ENCODE data around the gene SPRR2A.
"Not testable (repeated sequence)": the region's sequence is repeated elsewhere in the genome, so short reads cannot be mapped to it uniquely, and the experiment has no call there.

The SPRR2A gene

DNA sequence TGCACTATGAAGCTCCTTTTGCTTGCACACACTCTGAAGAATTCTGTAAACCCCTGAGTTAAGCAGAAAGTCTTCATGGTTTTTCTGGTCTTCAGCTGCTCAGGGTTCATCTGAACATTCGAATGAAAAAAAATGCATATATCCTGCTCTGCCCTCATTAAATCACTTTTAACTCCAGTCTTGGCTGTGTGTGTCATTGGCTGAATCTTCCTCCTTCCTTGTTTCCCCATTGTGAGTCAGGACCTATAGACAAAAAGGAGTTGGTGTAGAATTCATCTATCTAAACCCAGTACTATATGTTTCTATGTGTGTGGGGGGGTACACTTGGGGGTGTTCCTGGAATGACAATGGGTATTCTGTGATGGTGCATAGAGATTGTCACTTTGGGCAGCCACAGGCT, 32.9 kb downstream of the SPRR2A start:
- no peak for DNase-seq

DNA sequence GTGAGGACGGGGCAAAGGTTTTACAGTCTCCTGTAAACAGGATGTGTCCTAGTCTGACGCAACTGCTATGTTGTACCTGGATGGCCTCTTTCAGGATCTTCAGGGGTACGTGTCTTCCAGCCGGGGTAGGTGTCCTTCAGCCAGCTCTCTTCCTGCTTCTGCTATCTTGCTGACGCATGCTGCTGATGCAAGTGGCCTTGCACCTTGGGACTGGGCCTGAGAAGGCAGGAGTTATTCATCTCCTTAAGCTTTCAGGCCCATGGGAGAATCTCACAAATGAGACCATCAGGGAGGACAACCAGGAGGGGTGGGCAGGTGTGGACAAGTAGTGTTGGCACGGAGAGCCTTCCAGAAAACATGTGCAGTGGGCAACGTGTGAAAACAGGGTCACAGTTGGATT, 34.2 kb downstream of the SPRR2A start:
- no peak for DNase-seq

DNA sequence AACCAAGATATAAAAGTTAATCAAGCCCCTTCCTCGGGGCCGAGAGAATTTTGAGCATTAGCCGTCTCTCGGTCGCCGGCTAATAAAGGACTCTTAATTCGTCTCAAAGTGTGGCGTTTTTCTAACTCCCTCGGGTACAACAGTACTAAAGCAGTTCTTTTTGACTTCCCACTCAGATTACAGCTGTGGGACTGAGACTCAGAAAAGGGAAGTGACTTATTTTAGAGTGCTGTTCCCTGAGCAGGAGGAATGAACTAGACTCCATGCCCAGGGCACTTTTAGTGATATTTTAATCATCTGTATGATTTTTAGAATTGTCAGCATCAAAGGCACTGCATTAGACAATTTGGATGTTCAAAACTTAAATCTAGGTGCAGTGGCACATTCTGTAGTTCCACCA, 35.0 kb downstream of the SPRR2A start:
- not testable (repeated sequence) for DNase-seq

DNA sequence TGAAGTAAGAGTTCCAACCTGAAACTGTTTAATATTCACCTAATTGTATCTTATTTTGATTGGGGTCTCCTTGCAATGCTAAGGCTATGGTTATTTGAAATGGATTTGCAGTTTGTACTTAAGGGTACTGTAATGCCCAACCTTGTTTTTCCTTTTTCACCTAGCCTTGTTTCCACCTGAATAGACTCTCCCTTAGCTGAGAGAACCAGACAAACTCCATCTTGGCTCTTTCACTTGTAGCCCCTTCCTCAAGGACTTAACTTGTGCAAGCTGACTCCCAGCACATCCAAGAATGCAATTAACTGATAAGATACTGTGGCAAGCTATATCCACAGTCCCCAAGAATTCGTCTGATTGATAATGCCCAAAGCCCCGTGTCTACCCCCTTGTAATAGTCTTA, 35.5 kb downstream of the SPRR2A start:
- DNase-seq: not testable (repeated sequence)

DNA sequence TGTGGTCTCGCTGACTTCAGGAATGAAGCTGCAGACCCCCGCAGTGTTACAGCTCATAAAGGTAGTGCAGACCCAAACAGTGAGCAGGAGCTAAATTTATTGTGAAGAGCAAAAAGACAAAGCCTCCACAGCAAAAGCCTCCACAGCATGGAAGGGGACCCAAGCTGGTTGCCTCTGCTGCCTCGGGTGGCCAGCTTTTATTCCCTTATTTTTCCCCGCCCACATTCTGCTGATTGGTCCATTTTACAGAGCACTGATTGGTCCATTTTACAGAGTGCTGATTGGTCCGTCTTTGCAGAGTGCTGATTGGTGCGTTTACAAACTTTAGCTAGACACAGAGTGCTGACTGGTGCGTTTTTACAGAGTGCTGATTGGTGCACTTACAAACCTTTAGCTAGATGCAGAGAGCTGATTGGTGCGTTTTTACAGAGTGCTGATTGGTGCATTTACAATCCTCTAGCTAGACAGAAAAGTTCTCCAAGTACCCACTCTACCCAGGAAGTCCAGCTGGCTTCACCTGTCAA, 46.0 kb downstream of the SPRR2A start:
- not testable (repeated sequence) for DNase-seq
